Activated CD4-positive, alpha-beta T cell treated with anti-CD3 and anti-CD28 coated beads, Interleukin-2, amount 10 ng/mL, durations not matched to agents 7 days and 5 days (primary cell): ENCODE data around the gene RBM4. TPM values are rescaled to one million over a fixed set of nuclear protein-coding genes. Genes with fewer than 3 reads are reported as not detected.
A peak's percentile ranks its signal among the peaks of the same experiment; 100 is the strongest.

Experiments
- CTCF ChIA-PET: fragments of 350-600 bp; sonication (Branson Sonifier 250); formaldehyde crosslinking; loops from one replicate; lab custom pipeline; 2021; ENCODE audit warnings: antibody characterized with exemption; lab: Charles Lee
- POLR2A ChIA-PET: fragments of 350-600 bp; sonication (Branson Sonifier 250); formaldehyde crosslinking; loops from one replicate; lab custom pipeline; 2021; ENCODE audit warnings: antibody characterized with exemption; lab: Charles Lee
- DNase-seq: peaks from one replicate; pipeline ENCODE4 v3.0.0-alpha.2; 2020
- H3K27ac Mint-ChIP-seq: one replicate; pipeline ENCODE4 v1.8.0; 2021; ENCODE audit warnings: mild to moderate bottlenecking, moderate library complexity, mixed read lengths
- H3K27me3 Mint-ChIP-seq: one replicate; pipeline ENCODE4 v1.8.0; 2021; ENCODE audit warnings: mixed read lengths
- H3K36me3 Mint-ChIP-seq: one replicate; pipeline ENCODE4 v1.8.0; 2021; ENCODE audit warnings: low read depth, mixed read lengths
- H3K4me1 Mint-ChIP-seq: one replicate; pipeline ENCODE4 v1.8.0; 2021; ENCODE audit warnings: mixed read lengths
- H3K4me3 Mint-ChIP-seq: one replicate; pipeline ENCODE4 v1.8.0; 2021; ENCODE audit warnings: mild to moderate bottlenecking, moderate library complexity, mixed read lengths
- H3K9me3 Mint-ChIP-seq: one replicate; pipeline ENCODE4 v1.8.0; 2021; ENCODE audit warnings: mixed read lengths
- total RNA-seq, 2 experiments: library from RNA; stranded (reverse); gene quantifications; one replicate each; pipeline ENCODE4 v1.2.3, GENCODE V29; 2021

RBM4 gene
- total RNA-seq, 2 experiments from 2014 or later = 124 to 137 TPM

- ChIA-PET CTCF (interaction anchor here (0.6 kb wide), 1 partner anchor 83 kb away, joined by 3 read pairs; no protein-coding TSS in a partner anchor), POLR2A (no interaction called here)
- H3K4me1 Mint-ChIP-seq = peaks cover 42% of the 10 kb centered on the region
- no peak overlapping the region for H3K4me3 Mint-ChIP-seq
- H3K27me3 Mint-ChIP-seq = no peaks in the 10 kb centered on the region
- H3K9me3 Mint-ChIP-seq = no peaks in the 10 kb centered on the region
- no peak overlapping the region for H3K27ac Mint-ChIP-seq
- DNase-seq = no peak
- peaks cover 19% of the 10 kb centered on the region for H3K36me3 Mint-ChIP-seq
Measured at GRCh38 chr11:66674964-66675602, 36.6 kb downstream of the RBM4 start.

GRCh38 chr11:66676282-66676919, 37.9 kb downstream of the RBM4 start:
- Mint-ChIP-seq H3K27me3 (no peaks in the 10 kb centered on the region), H3K9me3 (no peaks in the 10 kb centered on the region), H3K27ac (peak overlapping the region; percentile 99), H3K4me1 (peaks cover 39% of the 10 kb centered on the region), H3K36me3 (peaks cover 19% of the 10 kb centered on the region), H3K4me3 (peak overlapping the region; percentile 93)
- ChIA-PET POLR2A (no interaction called here), CTCF (interaction anchor here (1.1 to 3.8 kb wide), 5 partner anchors 31 to 267 kb away, joined by 4 to 30 read pairs (median 14); partner anchors contain the start of gene RCE1)
- DNase-seq = no peak

GRCh38 chr11:66676931-66677598, 38.6 kb downstream of the RBM4 start:
- Mint-ChIP-seq H3K9me3 (no peaks in the 10 kb centered on the region), H3K27me3 (no peaks in the 10 kb centered on the region), H3K27ac (peak overlapping the region; percentile 99), H3K36me3 (peaks cover 19% of the 10 kb centered on the region), H3K4me3 (peak overlapping the region; percentile 93), H3K4me1 (peaks cover 39% of the 10 kb centered on the region)
- DNase-seq = no peak
- CTCF ChIA-PET = interaction anchor here (1.1 to 3.8 kb wide), 17 partner anchors 9 to 267 kb away, joined by 3 to 30 read pairs (median 6); partner anchors contain the start of genes MRPL11, RBM4, RCE1 and ZDHHC24
- POLR2A ChIA-PET = interaction anchor here (0.8 kb wide), 1 partner anchor 177 kb away, joined by 3 read pairs; no protein-coding TSS in a partner anchor

- peak; percentile 97 for DNase-seq
- peaks cover 38% of the 10 kb centered on the region for H3K4me1 Mint-ChIP-seq
- CTCF ChIA-PET = interaction anchor here (0.8 to 3.8 kb wide), 48 partner anchors 8 to 309 kb away, joined by 3 to 30 read pairs (median 5); partner anchors contain the start of genes BBS1, CCDC87, CCS and MRPL11
- no peaks in the 10 kb centered on the region for H3K9me3 Mint-ChIP-seq
- POLR2A ChIA-PET = interaction anchor here (0.7 to 1.3 kb wide), 3 partner anchors 61 to 211 kb away, joined by 3 to 4 read pairs (median 3); no protein-coding TSS in a partner anchor
- peaks cover 19% of the 10 kb centered on the region for H3K36me3 Mint-ChIP-seq
- H3K4me3 Mint-ChIP-seq = peak within 1 kb of the TSS; percentile 93
- H3K27ac Mint-ChIP-seq = peak within 1 kb of the TSS; percentile 99
- H3K27me3 Mint-ChIP-seq = no peaks in the 10 kb centered on the region
Measured at GRCh38 chr11:66677599-66678375, 39.3 kb downstream of the RBM4 start, which contains the start of gene RBM4B. Gene RBM4B (minus strand): TSS chr11:66677887. CDS start chr11:66677079, 808 bp downstream.

- POLR2A ChIA-PET = no interaction called here
- DNase-seq = no peak
Measured at GRCh38 chr11:66680966-66681645, 42.6 kb downstream of the RBM4 start.

GRCh38 chr11:66683877-66684276, 45.4 kb downstream of the RBM4 start:
- no peaks in the 10 kb centered on the region for H3K9me3 Mint-ChIP-seq
- H3K36me3 Mint-ChIP-seq = no peaks in the 10 kb centered on the region
- H3K27me3 Mint-ChIP-seq = no peaks in the 10 kb centered on the region
- ChIA-PET POLR2A (no interaction called here), CTCF (no interaction called here)
- no peak for DNase-seq
- no peaks in the 10 kb centered on the region for H3K4me1 Mint-ChIP-seq
- H3K27ac Mint-ChIP-seq = no peak overlapping the region
- H3K4me3 Mint-ChIP-seq = no peak overlapping the region

More at GRCh38 chr11:66680966-66681645, 42.6 kb downstream of the RBM4 start:
- Mint-ChIP-seq H3K4me1 (peaks cover 22% of the 10 kb centered on the region), H3K27me3 (no peaks in the 10 kb centered on the region), H3K27ac (no peak overlapping the region), H3K9me3 (no peaks in the 10 kb centered on the region), H3K4me3 (no peak overlapping the region), H3K36me3 (peaks cover 10% of the 10 kb centered on the region)
- CTCF ChIA-PET = interaction anchor here (1.2 to 2.5 kb wide), 2 partner anchors 8 to 9 kb away, joined by 4 to 5 read pairs; no protein-coding TSS in a partner anchor

- H3K4me1 Mint-ChIP-seq = no peaks in the 10 kb centered on the region
- no peak for DNase-seq
- no peaks in the 10 kb centered on the region for H3K36me3 Mint-ChIP-seq
- POLR2A ChIA-PET = no interaction called here
- H3K4me3 Mint-ChIP-seq = no peak overlapping the region
- H3K9me3 Mint-ChIP-seq = no peaks in the 10 kb centered on the region
- H3K27ac Mint-ChIP-seq = no peak overlapping the region
- no peaks in the 10 kb centered on the region for H3K27me3 Mint-ChIP-seq
- CTCF ChIA-PET = interaction anchor here (0.6 to 1.2 kb wide), 3 partner anchors 115 to 1673 kb away, joined by 3 read pairs; no protein-coding TSS in a partner anchor
Measured at GRCh38 chr11:66684635-66685034, 46.1 kb downstream of the RBM4 start.

GRCh38 chr11:66685276-66686099, 47.0 kb downstream of the RBM4 start:
- H3K27me3 Mint-ChIP-seq = no peaks in the 10 kb centered on the region
- no peaks in the 10 kb centered on the region for H3K4me1 Mint-ChIP-seq
- H3K4me3 Mint-ChIP-seq = no peak overlapping the region
- DNase-seq = no peak
- POLR2A ChIA-PET = interaction anchor here (0.6 kb wide), 1 partner anchor 118 kb away, joined by 3 read pairs; no protein-coding TSS in a partner anchor
- CTCF ChIA-PET = interaction anchor here (0.6 to 1.5 kb wide), 5 partner anchors 68 to 297 kb away, joined by 3 read pairs; partner anchors contain the start of gene MRPL11
- no peaks in the 10 kb centered on the region for H3K9me3 Mint-ChIP-seq
- no peak overlapping the region for H3K27ac Mint-ChIP-seq
- H3K36me3 Mint-ChIP-seq = no peaks in the 10 kb centered on the region

- DNase-seq = no peak
- POLR2A ChIA-PET = interaction anchor here (0.5 to 0.6 kb wide), 2 partner anchors 47 to 118 kb away, joined by 3 read pairs; no protein-coding TSS in a partner anchor
- Mint-ChIP-seq H3K4me1 (no peaks in the 10 kb centered on the region), H3K36me3 (no peaks in the 10 kb centered on the region), H3K27ac (no peak overlapping the region), H3K4me3 (no peak overlapping the region), H3K27me3 (no peaks in the 10 kb centered on the region), H3K9me3 (no peaks in the 10 kb centered on the region)
- CTCF ChIA-PET = interaction anchor here (0.6 to 1.5 kb wide), 4 partner anchors 8 to 247 kb away, joined by 3 to 5 read pairs (median 3); partner anchors contain the start of genes MRPL11 and RBM4B
Measured at GRCh38 chr11:66686100-66686785, 47.7 kb downstream of the RBM4 start.
